GM23338 (cell line): ENCODE data around the gene GUCA1C. TPM values are rescaled to one million over a fixed set of nuclear protein-coding genes. Genes with fewer than 3 reads are reported as not detected.
A peak's percentile ranks its signal among the peaks of the same experiment; 100 is the strongest.

Source experiments
- ATAC-seq: fragments of 200-7000 bp; cut with Tn5 transposase; 3 replicates; pipeline ENCODE4 v1.9.1; 2020
- DNase-seq: peaks from one replicate; pipeline ENCODE4 v3.0.0-alpha.2; 2015; ENCODE audit warnings: low spot score
- H2AFZ ChIP-seq: fragments of 200-600 bp; sonication (generic); 2 replicates; pipeline ENCODE4 v1.8.0; 2016; ENCODE audit warnings: antibody characterized with exemption, mild to moderate bottlenecking, moderate library complexity
- H3F3A ChIP-seq: fragments of 200-600 bp; sonication (generic); replicated peaks from 2 replicates; pipeline ENCODE4 v1.8.0; 2017; ENCODE audit warnings: antibody characterized with exemption, mixed run types, low read depth
- H3K27ac ChIP-seq: fragments of 200-600 bp; sonication (generic); 2 replicates; pipeline ENCODE4 v1.6.1; 2016; ENCODE audit warnings: low read depth
- H3K27me3 ChIP-seq: fragments of 200-600 bp; sonication (generic); 2 replicates; pipeline ENCODE4 v1.8.0; 2016; ENCODE audit warnings: mild to moderate bottlenecking, mixed run types, moderate library complexity; ENCODE audit not compliant: insufficient read depth
- H3K36me3 ChIP-seq: fragments of 200-600 bp; sonication (generic); 2 replicates; pipeline ENCODE4 v1.8.0; 2016; ENCODE audit warnings: mild to moderate bottlenecking; ENCODE audit not compliant: insufficient read depth
- H3K4me1 ChIP-seq: fragments of 200-600 bp; sonication (generic); 2 replicates; pipeline ENCODE4 v1.8.0; 2016; ENCODE audit warnings: mild to moderate bottlenecking, moderate library complexity; ENCODE audit not compliant: insufficient read depth
- H3K4me2 ChIP-seq: fragments of 200-600 bp; sonication (generic); 2 replicates; pipeline ENCODE4 v1.7.1; 2017; ENCODE audit warnings: mixed run types
- H3K4me3 ChIP-seq: fragments of 200-600 bp; sonication (generic); 2 replicates; pipeline ENCODE4 v1.6.1; 2016; ENCODE audit warnings: mixed run types
- H3K79me2 ChIP-seq: fragments of 200-600 bp; sonication (generic); replicated peaks from 2 replicates; pipeline ENCODE4 v1.8.0; 2017; ENCODE audit warnings: mild to moderate bottlenecking; ENCODE audit not compliant: insufficient read depth
- H3K9me2 ChIP-seq: fragments of 200-600 bp; sonication (generic); 2 replicates; pipeline ENCODE4 v1.8.0; 2017; ENCODE audit not compliant: insufficient read depth
- H4K20me1 ChIP-seq: fragments of 200-600 bp; sonication (generic); replicated peaks from 2 replicates; pipeline ENCODE4 v1.8.0; 2017; ENCODE audit warnings: mild to moderate bottlenecking; ENCODE audit not compliant: insufficient read depth
- H3K27ac Mint-ChIP-seq: 2 replicates; pipeline ENCODE4 v1.8.0; 2020; ENCODE audit warnings: inconsistent platforms, mild to moderate bottlenecking, moderate library complexity, mixed read lengths
- H3K27me3 Mint-ChIP-seq: 3 replicates; pipeline ENCODE4 v1.8.0; 2022; ENCODE audit warnings: low read depth, mild to moderate bottlenecking, moderate library complexity, mixed read lengths, inconsistent platforms; ENCODE audit not compliant: insufficient read depth, poor library complexity
- H3K36me3 Mint-ChIP-seq: 3 replicates; pipeline ENCODE4 v1.8.0; 2021; ENCODE audit warnings: low read depth, mild to moderate bottlenecking, inconsistent platforms, moderate library complexity, mixed read lengths
- H3K4me1 Mint-ChIP-seq: 3 replicates; pipeline ENCODE4 v1.8.0; 2020; ENCODE audit warnings: mild to moderate bottlenecking, inconsistent platforms, mixed read lengths
- H3K4me3 Mint-ChIP-seq: 3 replicates; pipeline ENCODE4 v1.8.0; 2021; ENCODE audit warnings: moderate library complexity, mild to moderate bottlenecking, inconsistent platforms, mixed read lengths
- H3K9me3 Mint-ChIP-seq: 3 replicates; pipeline ENCODE4 v1.8.0; 2020; ENCODE audit warnings: moderate library complexity, mild to moderate bottlenecking, inconsistent platforms, mixed read lengths
- EZH2 ChIP-seq: fragments of 200-600 bp; sonication (generic); IDR thresholded peaks from one replicate; pipeline ENCODE4 v1.8.0; 2017; ENCODE audit warnings: antibody characterized with exemption, mild to moderate bottlenecking, low read depth; ENCODE audit not compliant: unreplicated experiment
- STAT1 ChIP-seq: IDR thresholded peaks from one replicate; pipeline ENCODE4 v1.6.1; 2016; ENCODE audit warnings: antibody characterized with exemption; ENCODE audit not compliant: unreplicated experiment
- ZNF114 ChIP-seq: fragments of 250-450 bp; sonication (Bioruptor Pico); IDR thresholded peaks from 2 replicates; pipeline ENCODE4 v1.5.0; 2020; ENCODE audit warnings: mild to moderate bottlenecking, moderate library complexity
- polyA plus RNA-seq: library from polyadenylated mRNA; unstranded; fragments of >200 nt; fragmentation: Nextera tagmentation; extraction: Ambion mirVana; gene quantifications from 2 replicates; pipeline ENCODE4 v1.2.1, GENCODE V29; 2016
- total RNA-seq: library from RNA; depleted of rRNA; stranded (reverse); fragments of >200 nt; shearing (Covaris generic); gene quantifications from 2 replicates; pipeline ENCODE4 v1.2.3, GENCODE V29; 2014
- TF ChIP-seq, protein P1 (sequence below), 2 experiments: fragments of 200-600 bp in 1 of 2; sonication (generic) in 1 of 2; conservative IDR thresholded peaks; 2 replicates each; pipeline versions ENCODE4 v1.5.1 to v1.6.1; 2016 to 2017; ENCODE audit warnings: antibody characterized with exemption in 2 of 2, low read depth in 2 of 2, mild to moderate bottlenecking in 2 of 2, moderate library complexity in 1 of 2
- TF ChIP-seq, protein P2 (sequence below): IDR thresholded peaks from one replicate; pipeline ENCODE4 v1.6.1; 2018; ENCODE audit warnings: antibody characterized with exemption; ENCODE audit not compliant: unreplicated experiment

GUCA1C gene
- total and polyA plus RNA-seq, 2 experiments from 2014 or later = not detected

DNA sequence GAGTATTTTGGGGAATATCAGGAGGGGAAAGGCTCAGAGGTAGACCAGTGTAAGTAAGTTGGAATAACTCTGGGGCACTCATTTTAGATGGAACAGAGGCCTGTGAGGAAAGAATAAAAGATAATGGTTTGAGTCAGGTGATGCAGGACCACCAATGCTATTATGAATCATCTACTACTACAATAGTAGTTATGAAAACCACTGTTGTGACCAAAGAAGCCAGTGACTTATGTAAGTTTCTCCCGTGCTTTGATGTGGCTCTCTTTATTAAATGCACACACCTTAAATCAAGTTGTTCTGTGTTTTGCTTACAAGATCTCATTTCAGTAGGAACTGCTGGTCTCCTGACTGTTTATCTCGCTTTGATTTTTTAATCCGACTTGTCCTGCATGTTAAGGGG, 13.1 kb upstream of the GUCA1C start:
- Mint-ChIP-seq H3K9me3 (no peaks in the 10 kb centered on the region; the same call in 2 of the 3 replicates), H3K36me3 (no peaks in the 10 kb centered on the region), H3K4me1 (no peaks in the 10 kb centered on the region), H3K27ac (no peak overlapping the region), H3K27me3 (no peaks in the 10 kb centered on the region), H3K4me3 (no peak overlapping the region)
- no peak overlapping the region for H3K4me3 ChIP-seq
- TF ChIP-seq, protein P1, sequence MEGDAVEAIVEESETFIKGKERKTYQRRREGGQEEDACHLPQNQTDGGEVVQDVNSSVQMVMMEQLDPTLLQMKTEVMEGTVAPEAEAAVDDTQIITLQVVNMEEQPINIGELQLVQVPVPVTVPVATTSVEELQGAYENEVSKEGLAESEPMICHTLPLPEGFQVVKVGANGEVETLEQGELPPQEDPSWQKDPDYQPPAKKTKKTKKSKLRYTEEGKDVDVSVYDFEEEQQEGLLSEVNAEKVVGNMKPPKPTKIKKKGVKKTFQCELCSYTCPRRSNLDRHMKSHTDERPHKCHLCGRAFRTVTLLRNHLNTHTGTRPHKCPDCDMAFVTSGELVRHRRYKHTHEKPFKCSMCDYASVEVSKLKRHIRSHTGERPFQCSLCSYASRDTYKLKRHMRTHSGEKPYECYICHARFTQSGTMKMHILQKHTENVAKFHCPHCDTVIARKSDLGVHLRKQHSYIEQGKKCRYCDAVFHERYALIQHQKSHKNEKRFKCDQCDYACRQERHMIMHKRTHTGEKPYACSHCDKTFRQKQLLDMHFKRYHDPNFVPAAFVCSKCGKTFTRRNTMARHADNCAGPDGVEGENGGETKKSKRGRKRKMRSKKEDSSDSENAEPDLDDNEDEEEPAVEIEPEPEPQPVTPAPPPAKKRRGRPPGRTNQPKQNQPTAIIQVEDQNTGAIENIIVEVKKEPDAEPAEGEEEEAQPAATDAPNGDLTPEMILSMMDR (conservative IDR thresholded peaks at IDR 0.05; ENCODE audit: low read depth in 2 of 2) = no peak
- no peak for TF ChIP-seq EZH2
- TF ChIP-seq STAT1 = no peak
- TF ChIP-seq, protein P2, sequence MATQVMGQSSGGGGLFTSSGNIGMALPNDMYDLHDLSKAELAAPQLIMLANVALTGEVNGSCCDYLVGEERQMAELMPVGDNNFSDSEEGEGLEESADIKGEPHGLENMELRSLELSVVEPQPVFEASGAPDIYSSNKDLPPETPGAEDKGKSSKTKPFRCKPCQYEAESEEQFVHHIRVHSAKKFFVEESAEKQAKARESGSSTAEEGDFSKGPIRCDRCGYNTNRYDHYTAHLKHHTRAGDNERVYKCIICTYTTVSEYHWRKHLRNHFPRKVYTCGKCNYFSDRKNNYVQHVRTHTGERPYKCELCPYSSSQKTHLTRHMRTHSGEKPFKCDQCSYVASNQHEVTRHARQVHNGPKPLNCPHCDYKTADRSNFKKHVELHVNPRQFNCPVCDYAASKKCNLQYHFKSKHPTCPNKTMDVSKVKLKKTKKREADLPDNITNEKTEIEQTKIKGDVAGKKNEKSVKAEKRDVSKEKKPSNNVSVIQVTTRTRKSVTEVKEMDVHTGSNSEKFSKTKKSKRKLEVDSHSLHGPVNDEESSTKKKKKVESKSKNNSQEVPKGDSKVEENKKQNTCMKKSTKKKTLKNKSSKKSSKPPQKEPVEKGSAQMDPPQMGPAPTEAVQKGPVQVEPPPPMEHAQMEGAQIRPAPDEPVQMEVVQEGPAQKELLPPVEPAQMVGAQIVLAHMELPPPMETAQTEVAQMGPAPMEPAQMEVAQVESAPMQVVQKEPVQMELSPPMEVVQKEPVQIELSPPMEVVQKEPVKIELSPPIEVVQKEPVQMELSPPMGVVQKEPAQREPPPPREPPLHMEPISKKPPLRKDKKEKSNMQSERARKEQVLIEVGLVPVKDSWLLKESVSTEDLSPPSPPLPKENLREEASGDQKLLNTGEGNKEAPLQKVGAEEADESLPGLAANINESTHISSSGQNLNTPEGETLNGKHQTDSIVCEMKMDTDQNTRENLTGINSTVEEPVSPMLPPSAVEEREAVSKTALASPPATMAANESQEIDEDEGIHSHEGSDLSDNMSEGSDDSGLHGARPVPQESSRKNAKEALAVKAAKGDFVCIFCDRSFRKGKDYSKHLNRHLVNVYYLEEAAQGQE = no peak
- H3K4me1 ChIP-seq = no peaks in the 10 kb centered on the region
- H3K9me2 ChIP-seq = no peaks in the 10 kb centered on the region
- H3K27me3 ChIP-seq = no peaks in the 10 kb centered on the region
- H2AFZ ChIP-seq = no peak overlapping the region
- no peak for ATAC-seq
- no peaks in the 10 kb centered on the region for H3F3A ChIP-seq
- H3K36me3 ChIP-seq = no peaks in the 10 kb centered on the region
- no peak for DNase-seq
- H3K27ac ChIP-seq = no peak overlapping the region
- no peaks in the 10 kb centered on the region for H3K79me2 ChIP-seq
- H4K20me1 ChIP-seq = no peaks in the 10 kb centered on the region
- H3K4me2 ChIP-seq = no peak overlapping the region

DNA sequence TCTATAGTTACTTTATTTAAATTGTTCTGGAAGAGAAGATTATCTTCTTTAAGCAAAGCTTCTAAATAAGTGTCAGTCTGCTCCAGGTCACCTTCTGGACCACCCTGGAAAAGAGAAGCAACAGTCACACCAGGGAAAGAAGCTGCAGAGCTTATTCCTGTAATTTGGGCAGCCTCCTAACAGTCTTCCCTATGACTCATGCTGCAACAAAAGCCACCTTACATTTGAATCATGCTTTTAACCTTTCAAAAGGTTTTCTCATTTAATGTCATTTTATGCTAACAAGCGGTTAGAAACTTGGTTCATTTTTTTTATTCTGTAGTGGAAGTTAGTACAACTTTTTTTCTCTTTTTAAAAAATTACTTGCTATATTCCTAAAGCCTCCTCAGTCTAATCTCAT, 5.3 kb upstream of the GUCA1C start:
- Histone ChIP-seq H3K36me3 (no peaks in the 10 kb centered on the region), H2AFZ (no peak overlapping the region), H3F3A (no peaks in the 10 kb centered on the region), H3K79me2 (no peaks in the 10 kb centered on the region), H3K27ac (no peak overlapping the region), H3K4me1 (peaks cover 11% of the 10 kb centered on the region; the same call in 1 of the 2 replicates), H3K4me2 (0 out of 2 replicates have a peak overlapping the region, but pooled peaks have one; percentile 21), H4K20me1 (no peaks in the 10 kb centered on the region), H3K27me3 (no peaks in the 10 kb centered on the region), H3K9me2 (peaks cover 3% of the 10 kb centered on the region; the same call in 1 of the 2 replicates), H3K4me3 (no peak overlapping the region)
- DNase-seq (peak; percentile 23), ATAC-seq (peak; percentile 50)
- Mint-ChIP-seq H3K4me3 (no peak overlapping the region), H3K27ac (no peak overlapping the region), H3K9me3 (no peaks in the 10 kb centered on the region), H3K27me3 (no peaks in the 10 kb centered on the region), H3K4me1 (peaks cover 10% of the 10 kb centered on the region), H3K36me3 (no peaks in the 10 kb centered on the region)
- TF ChIP-seq ZNF114 (CRISPR knock-in tag) = no peak
